Stimulated activated CD8-positive, alpha-beta memory T cell treated with anti-CD3 and anti-CD28 coated beads, Interleukin-4, amount 100 ng/mL, for 4 hours (primary cell): ENCODE data around the gene SORCS2.

Source experiments
- DNase-seq, 2 donors: peaks; one replicate each; pipeline ENCODE4 v3.0.0-alpha.2; 2020; ENCODE audit warnings: low read depth in 2 of 2, low spot score in 1 of 2

Gene SORCS2

DNA sequence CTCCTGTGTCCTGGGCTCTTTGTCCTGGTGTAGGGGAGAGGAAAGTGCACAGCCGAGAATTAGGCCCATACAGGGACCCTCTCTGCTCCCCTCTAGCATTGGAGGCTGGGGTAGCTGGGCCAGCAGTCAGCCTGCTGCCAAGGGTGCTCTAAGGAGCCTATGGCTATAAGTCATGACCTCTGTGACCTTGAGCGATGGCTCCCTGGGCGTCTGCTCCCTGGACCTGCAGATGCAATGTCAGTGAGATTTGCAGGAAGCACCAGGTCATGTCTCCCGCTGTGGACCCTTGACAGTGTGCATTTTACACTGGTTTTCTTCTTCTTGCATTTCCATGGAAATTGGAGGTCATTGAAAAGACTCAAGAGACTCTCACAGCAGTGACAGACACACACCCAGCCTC, 476.5 kb downstream of the SORCS2 start:
- DNase-seq = no peak

DNA sequence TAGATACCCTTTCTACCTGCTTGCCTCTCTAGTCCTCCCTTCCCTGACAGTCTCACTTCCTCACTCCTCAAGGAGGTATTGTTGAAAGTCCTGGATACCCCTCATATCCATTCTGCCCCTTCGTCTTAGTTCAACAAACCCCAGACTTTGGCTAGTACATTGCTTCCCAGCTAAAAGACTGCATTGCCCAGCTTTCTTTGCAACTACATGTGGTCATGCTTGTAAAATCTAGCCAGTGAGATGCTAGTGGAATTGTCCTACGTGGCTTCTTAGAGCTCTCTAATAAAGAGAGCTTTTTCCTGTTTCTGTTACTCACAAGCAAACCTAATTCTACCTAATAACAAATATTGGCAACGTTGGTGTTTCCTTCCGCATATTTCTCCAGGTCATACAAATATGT, 480.3 kb downstream of the SORCS2 start:
- no peak for DNase-seq

DNA sequence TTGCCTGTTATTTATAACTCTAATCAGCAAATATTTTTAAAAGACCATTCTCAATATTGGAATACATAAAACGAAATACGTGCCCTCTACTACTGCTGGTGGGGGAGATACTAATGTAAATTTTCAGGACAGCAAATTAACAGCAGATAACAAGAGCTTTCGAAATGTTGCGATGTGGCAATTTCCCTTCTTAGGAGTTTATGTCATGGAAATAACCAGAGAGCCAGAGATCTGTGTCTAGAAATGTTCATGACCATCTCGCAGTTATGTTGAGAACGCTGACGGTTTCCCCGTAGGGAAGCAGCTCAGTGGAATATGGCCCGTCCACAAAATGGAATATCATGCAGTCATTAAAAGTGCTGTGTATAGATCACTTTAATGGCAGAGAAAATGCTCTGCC, 480.8 kb downstream of the SORCS2 start:
- no peak for DNase-seq

DNA sequence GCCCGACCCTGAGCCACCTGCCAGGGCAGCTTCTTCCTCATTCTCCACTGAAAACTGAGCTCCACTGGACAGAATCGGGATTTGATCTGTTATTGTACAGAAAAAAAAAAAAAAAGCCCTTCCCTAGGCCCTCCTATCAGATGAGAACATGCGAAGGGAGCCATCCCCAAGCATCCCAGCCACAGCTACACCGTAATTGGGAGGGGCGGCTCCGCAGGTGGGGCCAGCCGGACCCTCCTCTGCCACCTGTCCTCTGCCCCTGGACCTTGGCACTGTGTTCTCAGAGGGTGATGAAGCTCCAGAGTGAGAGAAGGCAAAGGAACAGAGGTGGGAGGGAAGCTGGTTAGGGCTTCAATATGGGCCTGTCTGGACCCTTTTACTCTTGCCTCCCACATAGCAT, 482.4 kb downstream of the SORCS2 start:
- DNase-seq = no peak

DNA sequence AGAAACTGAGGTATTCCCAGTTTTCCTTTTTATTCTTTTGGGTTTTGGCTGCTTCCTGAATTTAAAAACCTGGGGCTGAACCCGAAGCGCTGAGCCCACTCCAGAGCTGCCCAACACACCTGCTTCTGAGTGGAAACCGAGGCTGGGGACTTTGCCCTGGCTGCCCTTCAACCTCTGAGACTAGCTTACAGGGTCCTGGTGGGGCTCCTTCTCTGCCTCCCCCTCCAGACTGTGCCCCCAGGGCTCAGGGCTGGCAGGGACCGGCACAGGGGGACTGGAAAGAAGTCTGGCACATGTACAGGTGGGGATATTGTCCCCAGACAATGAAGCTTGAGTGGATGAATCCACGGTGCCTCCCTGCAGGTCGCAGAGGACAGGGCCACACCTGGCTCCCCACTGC, 482.8 kb downstream of the SORCS2 start:
- DNase-seq = no peak

DNA sequence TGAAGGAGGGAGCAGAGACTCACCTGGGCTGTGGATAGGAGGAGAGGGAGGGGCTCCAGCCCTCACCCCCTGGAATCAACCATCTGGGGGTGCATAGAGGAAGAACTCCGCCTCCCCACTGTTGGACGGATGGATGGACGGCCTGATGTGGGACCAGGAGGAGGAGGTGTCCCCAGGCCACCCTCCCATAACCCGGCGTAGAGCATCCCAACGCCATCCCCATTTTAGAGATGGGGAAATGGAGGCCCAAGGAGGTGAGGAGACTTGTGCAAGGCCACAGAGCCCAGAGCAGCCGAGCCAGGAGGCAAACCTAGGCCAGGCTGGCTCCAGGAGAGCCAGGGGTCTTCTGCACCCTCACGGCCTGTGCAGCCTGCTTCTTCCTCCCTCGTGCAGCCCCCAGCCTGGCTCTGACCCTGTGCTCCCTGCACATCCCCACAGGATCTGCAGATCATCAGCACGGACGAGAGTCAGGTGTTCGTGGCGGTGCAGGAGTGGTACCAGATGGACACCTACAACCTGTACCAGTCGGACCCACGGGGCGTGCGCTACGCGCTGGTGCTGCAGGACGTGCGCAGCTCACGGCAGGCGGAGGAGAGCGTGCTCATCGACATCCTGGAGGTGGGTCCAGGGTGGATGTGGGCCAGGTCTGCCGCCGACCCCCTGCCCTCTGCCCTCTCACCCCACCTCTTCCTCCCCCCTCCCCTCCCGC, 483.4 kb downstream of the SORCS2 start:
- no peak for DNase-seq

DNA sequence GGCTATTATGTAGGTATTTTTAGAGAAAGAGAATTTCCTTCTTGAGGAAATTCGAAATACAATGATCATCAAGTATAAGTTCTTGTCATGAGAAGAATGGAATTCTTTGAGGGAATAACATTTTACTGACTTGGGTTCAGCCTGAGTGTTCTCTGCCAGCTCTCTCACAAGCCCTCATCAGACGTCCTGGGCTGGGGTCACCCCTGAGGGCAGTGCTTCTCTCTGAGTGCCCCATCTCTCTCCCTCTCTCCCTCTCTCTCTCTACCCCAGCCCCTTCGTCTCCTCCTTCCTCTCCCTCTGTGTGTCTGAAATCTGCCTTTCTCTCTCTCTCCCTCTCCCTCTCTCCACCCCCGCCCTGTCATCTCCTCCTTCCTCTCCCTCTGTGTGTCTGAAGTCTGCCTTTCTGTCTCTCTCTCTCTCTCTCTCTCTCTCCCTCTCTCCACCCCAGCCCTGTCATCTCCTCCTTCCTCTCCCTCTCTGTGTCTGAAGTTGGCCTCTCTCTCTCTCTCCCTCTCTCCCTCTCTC, 484.1 kb downstream of the SORCS2 start:
- no peak for DNase-seq

DNA sequence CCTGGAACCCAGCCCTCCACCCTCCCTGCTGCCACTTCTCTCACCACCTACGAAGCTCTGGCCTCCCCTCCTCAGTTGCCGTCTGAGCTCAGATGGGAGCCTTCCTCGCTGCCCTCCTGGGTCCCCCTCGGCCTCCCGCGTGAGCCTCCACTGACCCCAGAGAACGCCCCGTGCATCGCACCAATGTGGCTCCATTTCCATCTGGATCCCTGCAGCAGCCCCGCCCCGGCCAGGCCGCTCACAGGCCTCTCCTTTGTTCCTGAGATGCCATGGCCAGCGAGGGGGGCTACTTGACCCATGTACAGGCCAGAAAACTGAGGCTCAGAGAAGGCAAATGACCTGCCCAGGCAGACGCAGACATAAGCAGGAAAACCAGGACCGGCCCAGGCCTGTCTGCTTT, 484.7 kb downstream of the SORCS2 start:
- DNase-seq = no peak

DNA sequence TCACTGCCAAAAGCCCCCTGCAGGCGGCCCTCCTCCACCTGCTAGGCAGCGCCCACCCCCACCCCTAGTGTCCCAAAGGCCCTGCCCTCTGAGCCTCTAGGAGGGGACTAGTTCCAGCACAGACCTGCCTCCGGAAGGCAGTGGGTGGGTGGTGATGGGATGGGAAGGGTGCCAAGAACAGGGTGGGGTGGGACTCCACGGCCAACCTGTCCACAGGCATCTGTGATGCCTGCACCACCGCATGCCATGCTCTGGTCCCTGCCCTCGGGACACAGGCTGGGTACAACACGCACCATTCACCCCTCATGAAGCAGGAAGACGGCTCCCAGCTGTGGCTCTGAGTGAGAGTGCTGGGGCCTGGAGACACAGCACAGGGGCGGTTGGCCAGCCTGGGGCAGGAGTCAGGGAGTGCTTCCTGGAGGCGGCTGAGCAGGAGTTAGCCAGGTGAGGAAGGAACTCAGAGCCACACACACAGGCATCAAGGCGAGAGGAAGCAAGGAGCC, 485.5 kb downstream of the SORCS2 start:
- DNase-seq = no peak

DNA sequence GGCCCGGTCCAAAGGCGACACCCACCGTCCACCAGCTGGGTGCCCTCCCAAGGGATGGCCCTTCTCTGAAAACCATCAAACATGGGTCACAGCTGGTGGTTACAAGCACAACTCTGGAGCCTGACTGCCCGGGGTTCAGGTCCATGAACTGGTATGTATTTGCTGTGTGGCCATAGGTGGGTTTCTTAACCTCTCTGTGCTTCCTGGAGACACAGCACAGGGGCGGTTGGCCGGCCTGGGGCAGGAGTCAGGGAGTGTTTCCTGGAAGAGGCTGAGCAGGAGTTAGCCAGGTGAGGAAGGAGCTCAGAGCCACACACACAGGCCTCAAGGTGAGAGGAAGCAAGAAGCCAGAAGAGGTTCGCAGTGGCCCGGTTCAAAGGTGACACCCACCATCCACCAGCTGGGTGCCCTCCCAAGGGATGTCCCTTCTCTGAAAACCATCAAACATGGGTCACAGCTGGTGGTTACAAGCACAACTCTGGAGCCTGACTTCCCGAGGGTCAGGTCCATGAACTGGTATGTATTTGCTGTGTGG, 486.0 kb downstream of the SORCS2 start:
- DNase-seq = no peak

DNA sequence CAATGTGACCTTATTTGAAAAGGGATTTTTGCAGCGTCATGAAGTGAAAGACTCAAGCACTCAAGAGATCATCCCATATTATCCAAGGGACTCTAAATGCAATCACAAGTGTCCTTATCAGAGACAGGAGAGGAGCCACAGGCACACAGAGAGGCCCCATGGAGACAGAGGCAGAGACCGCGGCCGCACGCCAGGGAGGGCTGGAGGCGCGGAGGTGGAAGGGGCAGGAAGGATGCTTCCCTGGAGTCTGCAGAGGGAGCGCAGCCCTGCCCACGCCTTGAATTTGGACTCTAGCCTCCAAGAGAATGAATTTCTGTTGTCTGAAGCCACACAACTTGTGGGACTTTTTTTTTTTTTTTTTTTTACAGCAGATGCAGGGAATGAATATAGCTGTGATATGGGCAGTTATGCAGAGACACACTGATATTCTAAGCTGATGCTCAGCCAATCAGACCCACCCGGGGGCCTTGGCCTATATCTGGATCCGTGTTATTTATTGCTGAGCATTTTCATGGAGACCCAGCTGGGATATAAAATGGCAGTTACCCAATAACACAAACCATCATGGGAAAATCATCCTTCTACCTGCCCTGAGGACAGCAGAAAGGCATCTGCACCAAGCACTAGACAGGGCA, 487.2 kb downstream of the SORCS2 start:
- no peak for DNase-seq

DNA sequence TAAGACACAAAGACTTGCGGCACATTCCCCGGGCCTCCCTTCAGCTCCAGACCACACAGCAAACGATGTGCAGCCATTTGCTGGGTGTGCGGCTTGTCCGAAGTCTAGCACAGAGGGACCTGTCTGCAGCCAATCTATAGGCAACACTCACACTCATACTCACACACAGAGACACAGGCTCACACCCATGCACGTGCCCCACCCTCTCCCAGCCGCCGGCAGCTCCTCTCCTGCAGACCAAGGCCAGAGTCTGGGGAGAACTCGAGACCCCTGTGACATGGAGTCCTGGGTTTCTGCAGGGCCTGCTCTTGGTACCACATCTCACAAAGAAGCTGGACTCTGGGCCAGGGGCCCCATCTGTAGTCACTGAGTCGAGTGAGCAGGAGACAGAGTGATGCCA, 487.8 kb downstream of the SORCS2 start:
- DNase-seq = no peak

DNA sequence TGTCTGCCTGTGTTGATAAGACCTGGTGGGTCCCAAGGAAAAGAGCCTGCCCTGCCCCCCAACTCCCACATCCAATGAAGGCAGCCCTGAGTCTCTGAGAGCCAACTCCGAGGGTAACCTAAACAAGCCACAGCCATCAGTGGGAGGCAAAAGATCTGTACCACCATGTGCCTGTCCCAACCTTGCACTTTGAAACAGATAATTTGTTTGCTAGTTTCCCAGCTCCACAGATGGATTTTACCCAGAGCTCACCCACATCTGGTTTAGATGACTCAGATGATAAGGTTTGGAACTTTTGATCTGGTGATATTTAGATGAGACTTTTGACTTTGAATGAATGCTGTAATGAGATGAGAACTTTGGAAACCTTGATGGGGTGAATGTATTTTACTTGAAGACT, 488.4 kb downstream of the SORCS2 start:
- DNase-seq = no peak

DNA sequence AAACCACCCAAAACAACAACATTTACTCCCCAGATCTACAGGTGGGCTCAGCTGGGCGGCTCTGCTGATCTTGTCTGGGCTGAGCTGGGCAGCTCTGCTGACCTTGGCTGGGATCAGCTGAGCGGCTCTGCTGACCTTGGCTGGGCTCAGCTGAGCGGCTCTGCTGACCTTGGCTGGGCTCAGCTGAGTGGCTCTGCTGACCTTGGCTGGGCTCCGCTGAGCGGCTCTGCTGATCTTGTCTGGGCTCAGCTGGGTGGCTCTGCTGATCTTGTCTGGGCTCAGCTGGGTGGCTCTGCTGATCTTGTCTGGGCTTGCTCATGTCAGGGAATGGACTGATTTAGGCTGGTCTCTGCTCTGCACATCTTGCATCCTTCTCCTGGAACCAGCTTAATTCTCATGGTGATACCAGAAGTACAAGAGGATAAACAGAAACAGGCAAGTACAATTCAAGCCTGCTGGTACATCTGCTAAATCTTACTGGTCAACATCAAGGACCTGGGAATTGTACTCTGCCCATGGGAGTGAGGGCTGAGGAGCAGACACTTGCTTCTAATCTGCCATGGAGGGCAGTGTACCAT, 490.9 kb downstream of the SORCS2 start:
- DNase-seq = no peak

DNA sequence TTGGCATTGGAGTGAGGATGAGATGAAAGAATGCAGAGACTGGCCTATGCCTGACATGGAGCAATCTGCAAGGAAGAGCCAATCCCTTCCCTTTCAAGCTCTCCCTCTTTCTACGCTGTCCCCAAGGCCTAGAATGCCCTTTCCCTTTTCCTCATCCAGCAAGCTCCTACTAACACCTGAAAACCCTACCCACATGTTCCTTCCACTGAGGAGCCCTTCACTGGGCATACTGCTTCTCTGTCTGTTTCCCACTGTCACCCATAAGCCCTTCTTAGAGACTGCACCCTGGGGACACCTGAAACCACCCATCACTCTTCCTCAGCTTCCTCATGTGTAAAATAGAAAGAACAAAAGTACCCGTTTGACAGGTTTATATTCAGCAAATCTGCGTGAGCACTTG, 492.0 kb downstream of the SORCS2 start:
- no peak for DNase-seq

DNA sequence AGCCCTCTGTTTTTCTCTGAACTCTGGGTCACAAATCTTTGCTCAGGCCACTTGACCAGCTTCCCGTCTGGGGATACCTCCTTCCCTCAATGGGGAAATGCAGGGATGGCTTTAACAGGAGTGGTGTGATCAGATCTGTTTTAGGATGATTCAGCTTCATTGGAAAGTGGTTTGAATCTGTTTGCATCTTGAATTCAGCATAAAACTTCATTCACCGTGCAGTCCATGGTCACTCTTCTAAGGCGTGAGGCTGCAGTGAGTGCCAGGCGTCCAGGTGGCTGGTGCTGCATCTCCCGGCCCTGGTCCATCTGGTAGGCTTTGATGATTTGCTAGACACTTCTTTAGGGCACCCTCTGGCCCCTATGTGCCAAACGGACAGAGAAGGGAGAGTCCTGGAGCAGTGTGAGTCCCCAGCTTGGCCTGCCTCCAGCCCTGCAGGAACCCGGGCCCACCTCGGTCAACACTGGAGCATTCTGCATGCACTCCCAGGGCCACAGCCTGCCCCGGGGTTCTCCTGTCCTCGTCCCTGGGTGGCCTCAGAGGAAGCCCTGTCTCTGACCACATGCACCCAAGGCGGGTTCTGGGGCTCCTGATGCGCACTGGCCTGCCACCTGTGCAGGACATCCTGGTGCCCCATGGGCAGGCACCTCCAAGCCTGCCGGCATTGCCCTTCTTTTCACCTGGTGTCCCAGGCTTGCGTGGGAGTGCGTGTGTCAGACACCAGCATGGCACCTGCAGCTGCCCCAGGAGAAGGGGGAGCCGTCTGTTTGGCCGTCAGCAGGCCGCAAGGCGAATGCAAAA, 493.9 kb downstream of the SORCS2 start:
- DNase-seq = no peak

DNA sequence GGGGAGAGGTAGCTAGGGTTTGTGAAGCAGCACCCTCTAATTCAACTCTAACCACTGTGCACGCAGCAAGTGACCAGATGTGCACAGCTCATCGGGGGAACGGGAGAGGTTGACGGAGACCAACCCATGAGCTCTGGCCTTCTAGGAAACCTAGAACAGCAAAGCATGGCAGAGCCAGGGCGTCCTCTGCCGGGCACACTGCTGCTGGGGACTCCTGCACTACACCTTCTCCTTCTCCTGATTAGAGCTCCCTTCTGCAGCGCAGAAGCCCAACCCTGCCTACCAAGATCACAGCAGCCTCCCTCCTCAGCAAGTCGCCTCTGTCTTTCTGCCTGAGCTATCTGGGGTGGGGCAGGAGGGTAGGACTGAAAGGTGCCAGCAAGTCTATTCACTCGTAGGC, 494.7 kb downstream of the SORCS2 start:
- DNase-seq = no peak

DNA sequence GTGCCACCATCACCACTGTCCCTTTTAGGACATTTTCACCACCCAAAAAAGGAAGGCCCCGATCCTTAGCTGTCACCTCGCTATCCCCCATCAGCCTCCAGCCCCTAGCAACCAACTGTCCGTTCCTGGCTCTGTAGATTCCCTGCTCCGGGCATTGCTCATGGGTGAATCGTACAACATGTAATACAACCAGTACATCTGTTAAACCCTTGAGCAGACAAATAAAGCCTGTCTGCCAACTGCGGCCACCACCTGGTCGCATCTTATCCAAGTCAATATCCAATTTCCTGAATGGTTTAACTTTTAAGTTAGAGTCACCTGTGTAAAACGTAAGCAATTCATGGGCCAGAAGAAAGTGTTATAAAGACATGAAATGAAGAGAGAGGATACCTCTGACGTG, 495.5 kb downstream of the SORCS2 start:
- DNase-seq = no peak

DNA sequence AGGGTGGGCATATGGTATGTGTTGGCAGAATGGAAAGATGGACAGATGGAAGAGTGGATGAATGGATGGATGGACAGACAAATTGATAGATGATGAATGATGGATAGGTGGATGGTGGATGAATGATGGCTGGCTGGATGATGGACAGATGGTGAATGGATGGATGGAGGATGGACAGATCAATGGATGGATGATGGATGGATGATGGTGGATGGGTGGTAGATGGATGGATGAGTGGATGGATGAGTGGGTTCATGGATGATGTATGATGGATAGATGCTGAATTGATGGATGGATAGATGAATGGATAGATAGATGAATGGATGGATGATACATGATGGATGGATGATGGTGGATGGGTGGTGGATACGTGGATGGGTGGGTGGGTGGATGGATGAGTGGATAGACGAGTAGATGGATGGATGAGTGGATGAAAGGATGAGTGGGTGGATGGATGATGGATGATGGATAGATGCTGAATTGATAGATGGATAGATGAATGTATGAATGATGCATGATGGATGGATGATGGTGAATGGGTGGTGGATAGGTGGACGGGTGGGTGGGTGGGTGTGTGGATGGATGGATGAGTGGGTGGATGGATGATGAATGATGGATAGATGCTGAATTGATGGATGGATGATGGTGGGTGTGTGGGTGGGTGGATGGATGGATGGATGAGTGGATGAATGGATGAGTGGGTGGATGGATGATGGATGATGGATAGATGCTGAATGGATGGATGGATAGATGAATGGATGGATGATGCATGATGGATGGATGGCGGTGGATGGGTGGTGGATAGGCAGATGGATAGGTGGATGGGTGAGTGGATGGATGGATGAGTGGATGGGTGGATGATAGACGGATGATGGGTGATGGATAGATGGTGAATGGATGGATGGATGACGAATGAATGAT, 497.7 kb downstream of the SORCS2 start:
- no peak for DNase-seq

DNA sequence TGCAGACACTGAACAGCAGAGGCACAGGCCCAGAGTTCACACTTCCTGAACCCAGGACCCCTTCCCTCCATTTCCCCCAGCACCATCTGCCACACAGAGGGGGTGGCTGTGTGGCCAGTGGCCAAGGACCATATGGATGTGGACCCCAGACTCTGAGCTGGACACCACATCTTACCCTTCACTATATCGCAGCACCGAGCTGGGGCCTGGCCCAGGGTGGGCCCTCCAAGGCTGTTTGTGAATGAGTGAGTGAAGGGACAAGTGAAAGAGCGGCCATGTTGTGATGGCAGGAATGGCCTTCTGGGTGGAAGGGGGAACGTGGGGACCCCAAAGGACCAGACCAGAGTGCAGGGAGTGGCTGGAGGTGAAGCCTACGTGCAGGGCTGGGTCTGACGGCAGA, 498.7 kb downstream of the SORCS2 start:
- no peak for DNase-seq
